SH-SY5Y (cell line): ENCODE data around the gene TBC1D9B.

Experiments
- GATA2 ChIP-seq: IDR thresholded peaks from 2 replicates; pipeline ENCODE4 v1.6.1; 2011; ENCODE audit warnings: mild to moderate bottlenecking, low read depth, low read length
- GATA3 ChIP-seq: IDR thresholded peaks from 2 replicates; pipeline ENCODE4 v1.6.1; 2011; ENCODE audit warnings: low read depth, mild to moderate bottlenecking, low read length, moderate library complexity

DNA sequence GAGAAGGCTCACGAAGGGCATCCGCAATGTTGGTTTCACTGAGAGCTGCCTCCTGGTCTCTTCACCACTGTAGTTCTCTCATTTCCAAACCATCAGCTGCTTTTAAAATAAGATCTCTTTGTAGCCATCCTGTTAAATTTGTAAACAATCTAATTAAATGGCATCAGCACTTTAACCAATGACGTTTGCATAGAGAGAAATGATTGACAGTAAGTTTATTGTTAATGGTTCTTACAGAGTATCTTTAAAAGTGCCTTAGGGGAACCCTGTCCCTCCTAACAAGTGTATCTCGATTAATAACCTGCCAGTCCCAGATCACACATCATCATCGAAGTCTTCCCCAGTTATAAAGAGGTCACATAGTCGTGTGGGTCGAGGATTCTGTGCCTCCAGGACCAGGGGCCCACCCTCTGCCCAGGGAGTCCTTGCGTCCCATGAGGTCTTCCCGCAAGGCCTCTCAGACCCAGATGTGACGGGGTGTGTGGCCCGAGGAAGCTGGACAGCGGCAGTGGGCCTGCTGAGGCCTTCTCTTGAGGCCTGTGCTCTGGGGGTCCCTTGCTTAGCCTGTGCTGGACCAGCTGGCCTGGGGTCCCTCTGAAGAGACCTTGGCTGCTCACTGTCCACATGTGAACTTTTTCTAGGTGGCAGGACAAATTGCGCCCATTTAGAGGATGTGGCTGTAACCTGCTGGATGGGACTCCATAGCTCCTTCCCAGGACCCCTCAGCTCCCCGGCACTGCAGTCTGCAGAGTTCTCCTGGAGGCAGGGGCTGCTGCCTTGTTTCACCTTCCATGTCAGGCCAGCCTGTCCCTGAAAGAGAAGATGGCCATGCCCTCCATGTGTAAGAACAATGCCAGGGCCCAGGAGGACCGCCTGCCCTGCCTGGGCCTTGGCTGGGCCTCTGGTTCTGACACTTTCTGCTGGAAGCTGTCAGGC is 70.4 kb downstream of the TBC1D9B start:
- TF ChIP-seq GATA2 (no peak), GATA3 (no peak)
